HG03066 (cell line): ENCODE measurements around the gene STYXL2.

Experiments
- ATAC-seq: cut with Tn5 transposase; IDR thresholded peaks from one replicate; pipeline ENCODE4 v1.9.1; 2021; ENCODE audit warnings: low read depth; ENCODE audit not compliant: unreplicated experiment

STYXL2 gene

DNA sequence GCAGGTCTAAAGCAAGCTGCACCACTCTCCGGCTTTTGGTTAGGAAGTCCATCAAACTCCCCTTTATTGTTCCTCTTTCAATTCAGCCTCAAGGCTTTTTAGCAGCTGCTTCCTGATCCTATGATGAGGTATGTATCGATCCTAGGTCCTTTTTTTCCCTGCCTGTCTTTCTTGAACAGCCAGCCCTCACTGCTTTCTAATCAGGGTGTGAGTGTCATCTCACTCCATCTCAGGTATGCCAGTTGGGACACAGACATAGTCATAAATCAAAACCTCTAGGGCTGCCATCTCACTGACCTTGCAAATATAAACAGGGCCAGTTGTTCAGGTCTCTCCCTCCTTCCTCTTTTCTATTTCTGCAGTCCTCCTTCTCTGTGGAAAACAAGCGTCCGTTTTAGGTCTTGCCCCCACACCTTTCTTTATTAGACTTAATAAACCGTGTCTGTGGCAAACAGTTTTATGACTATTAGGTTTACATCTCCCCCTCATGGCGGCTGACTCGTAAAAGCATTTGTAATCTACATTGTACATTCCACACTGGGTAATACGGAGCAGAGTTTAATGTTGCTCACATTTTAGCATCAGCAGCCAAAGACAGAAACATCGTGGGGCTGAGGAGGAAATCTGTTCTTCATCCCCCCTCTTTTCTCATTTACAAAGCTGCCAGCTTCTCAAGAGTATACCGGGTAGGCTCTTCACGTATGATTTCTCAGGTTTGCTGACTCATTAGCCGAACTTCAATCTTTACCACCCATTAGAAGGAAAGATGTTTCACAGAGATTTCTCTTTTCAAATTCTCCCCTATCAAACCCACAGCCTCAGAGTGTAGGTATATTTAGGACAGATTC lies 11.6 kb downstream of the STYXL2 start:
- no peak for ATAC-seq

DNA sequence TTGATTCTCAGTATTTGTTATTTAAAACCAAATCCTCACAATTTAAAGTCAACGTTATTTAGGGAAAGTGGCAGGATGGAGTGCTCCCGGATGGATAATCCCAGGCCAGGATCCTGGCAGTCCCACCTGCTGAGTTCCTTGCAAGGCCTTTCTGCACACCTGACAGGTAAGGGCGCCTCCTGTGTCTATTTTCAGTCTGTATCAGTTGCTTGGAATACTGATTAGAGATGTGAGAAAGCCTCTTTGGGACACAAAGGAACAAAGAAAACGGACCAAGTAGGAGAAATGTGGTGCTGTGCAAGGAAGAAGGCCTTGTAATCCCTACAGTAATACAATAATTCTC lies 12.2 kb downstream of the STYXL2 start:
- no peak for ATAC-seq

DNA sequence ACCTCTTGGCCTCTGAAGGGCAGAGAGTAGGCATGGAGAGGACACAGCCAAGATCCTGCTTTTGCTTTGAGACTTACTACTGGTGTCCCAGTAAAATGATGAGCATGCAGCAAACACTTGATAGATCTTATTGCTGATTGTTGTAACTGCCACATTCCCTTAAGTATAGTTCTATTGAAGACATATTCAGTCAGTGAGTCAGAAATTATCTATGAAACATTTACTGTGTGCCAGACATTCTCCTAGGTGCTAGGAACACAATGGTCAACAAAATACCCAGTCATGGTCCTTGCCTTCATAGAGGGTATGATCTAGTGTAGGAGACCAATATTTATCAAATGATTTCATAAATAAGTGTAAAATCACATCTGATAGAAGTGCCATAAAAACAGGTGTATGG lies 13.6 kb downstream of the STYXL2 start:
- ATAC-seq: no peak

DNA sequence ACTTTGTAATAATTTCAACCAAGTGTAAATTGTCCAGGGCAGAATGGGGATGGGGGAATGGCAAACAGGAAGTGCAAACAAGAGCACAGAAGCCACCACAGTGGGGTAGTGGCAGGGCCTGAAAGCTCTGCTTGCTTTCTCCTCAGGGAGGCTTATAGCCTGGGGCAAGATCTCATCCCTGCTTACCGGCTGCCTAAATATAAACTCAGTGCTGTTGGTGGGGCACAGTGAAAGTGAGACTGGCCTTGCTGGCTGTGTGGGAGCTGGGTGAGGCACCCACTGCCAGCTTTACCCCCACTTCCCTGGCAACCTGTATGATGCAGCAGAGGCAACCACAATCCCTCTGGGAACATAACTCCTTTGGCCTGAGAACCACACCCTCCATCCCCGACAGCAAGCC lies 15.2 kb downstream of the STYXL2 start:
- no peak for ATAC-seq

DNA sequence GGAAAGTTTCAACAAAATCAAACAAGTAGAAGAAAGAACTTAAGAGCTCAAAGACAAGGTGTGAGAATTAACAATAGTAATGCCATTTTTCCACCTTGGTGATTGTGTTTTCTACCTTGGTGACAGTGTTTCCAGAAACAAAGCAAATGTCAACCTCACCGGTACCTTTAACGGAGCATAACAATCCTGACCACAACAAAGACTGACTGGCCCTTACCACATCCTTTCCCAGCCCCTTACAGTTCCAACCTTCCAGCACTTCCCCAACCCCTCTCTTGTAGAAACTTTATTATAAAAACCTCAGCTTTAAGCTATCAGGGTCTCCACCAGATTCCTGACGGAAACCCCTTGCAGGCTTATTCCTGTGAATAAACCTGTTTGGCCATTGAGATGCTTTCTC lies 16.7 kb downstream of the STYXL2 start:
- no peak for ATAC-seq

DNA sequence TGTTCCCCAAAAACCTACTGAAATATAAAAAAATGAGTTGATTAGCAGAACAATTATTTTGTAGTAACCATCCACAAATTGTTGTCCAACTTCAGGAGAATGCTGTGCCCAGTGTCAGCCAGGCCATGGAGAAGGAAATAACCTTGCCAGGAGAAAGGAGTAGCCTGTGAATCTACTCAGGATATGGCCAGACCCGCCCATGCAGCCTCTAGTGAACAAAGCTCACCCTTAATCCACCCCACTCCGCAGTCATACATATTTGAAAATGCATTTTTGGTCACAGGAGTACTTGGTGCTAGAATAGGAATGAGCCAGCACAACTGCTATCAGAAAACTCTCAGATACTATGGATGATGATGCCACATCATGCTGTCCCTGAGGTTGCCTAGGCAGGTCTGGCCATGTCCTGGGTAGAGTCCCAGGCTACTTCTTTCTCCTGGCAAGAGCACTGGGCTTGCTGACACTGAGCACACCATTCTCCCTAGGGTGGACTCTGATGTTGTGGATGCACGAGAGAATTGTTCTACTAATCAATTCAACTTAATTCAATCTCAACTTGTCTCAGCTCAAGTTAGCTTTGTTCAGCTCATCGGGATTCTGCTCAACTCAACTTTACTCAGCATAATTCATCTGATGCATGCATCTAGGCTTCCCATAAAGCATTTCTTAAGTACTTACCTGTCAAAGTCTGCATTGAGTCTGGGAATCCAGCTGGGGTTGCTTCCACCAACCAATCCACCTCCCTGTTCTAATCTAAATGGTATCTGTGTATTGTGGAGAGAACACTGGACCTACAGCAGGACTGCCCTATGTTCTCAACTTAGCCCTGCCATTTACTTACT lies 18.2 kb downstream of the STYXL2 start:
- no peak for ATAC-seq

DNA sequence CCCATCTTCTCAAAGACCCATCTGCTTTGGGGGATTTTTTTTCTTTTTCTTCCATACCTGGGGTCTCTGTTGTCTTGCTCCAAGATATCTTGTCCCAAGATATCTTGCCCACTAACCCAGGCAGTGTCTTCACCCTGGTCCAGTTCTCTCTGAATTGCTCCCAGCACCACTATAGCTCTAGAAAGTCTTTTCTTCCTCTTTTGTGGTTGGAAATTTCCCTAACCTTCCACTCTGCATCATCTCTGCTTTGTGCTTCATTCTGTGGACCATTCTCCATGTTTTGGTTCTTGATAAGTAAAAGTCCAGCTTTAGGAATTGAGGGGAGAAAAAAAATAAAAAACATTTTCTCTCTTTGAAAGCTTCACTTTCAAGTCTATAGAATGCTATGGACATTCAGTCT lies 20.9 kb downstream of the STYXL2 start:
- ATAC-seq: no peak

DNA sequence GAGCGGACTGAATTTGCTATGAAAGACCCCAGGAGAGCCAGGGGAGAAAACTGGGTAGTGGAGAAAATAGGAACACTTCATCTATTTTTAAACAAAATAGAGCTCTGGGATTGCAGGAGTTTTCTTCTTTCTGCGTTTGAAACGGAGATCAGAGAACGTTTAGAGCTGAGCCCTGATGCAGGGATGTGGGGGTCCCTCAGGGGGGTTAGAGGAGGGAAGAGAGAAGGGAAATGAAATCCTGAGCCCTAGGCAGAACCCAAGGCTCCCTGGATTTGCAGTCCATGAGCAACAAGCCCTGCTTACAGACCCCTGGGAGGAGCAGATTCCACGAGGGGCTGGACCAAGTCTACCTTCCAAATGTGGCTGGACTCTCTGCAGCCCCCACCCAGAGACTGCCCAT lies 21.8 kb downstream of the STYXL2 start:
- no peak for ATAC-seq

DNA sequence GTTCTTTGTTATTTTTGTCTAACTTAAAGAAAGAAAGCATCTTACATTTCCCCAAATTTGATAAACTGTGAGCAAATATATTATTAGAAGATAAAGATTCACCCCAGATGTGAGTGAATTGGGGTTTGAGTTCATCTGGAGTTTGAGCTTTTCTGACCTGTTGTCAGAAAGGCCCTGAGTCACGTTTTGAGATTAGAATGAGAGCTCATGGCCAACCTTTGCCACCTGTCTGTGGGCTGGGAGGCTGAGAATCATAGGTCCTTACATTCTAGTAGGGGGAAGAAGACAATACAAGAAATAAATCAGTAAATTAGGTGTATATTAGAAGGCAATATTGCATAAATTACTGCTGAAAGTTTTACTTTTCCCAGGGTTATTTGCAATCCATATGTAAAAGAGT lies 22.3 kb downstream of the STYXL2 start:
- no peak for ATAC-seq

DNA sequence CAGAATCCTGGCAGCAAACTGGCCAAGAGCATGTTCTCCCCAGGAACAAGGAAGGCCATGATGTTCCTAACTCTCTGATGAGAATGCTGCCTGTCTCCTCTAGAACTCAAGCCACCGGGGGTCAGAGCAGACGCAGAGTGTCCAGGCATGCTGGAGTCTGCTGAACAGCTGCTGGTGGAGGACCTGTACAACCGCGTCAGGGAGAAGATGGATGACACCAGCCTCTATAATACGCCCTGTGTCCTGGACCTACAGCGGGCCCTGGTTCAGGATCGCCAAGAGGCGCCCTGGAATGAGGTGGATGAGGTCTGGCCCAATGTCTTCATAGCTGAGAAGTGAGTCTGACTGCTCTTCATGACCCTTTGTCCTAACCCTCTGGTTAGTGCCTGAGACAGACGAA lies 23.4 kb downstream of the STYXL2 start:
- no peak for ATAC-seq

DNA sequence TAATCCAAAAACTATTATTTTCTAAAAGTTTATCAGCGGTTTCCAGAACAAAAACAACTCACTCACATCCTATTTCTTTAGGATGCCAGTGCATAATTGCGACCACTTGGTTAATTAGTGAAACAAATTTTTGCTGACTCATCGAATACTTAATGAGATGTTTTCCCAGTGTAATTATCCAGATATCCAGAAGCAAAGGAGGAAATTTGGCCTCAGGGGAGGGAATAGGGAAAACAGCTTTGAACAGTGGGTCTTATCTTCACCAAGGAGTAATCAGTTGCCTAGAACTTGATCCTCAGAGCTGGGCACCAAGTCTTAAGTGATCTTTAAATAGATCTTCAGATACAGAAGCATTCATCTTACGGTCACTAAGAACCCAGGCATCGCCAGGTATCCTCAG lies 24.3 kb downstream of the STYXL2 start:
- no peak for ATAC-seq

DNA sequence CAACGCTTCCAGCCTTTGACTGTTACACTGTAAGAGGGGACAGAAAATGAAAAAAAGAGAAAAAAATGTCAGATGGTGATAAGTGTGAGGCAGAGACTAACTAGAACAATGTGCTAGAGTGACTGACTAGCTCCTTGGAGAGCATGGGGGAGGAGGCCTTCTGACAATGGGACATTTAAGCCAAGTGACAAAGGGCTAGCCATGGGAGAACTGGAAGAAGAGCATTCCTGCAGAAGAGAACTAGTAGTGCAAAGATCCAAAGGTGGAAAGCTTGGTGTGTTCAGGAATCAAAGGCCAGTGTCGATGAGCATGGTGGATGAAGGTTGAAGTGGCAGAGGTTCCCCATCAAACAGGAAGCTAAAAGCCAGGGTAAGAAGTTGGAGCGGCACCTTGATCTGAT lies 25.8 kb downstream of the STYXL2 start:
- ATAC-seq: no peak

DNA sequence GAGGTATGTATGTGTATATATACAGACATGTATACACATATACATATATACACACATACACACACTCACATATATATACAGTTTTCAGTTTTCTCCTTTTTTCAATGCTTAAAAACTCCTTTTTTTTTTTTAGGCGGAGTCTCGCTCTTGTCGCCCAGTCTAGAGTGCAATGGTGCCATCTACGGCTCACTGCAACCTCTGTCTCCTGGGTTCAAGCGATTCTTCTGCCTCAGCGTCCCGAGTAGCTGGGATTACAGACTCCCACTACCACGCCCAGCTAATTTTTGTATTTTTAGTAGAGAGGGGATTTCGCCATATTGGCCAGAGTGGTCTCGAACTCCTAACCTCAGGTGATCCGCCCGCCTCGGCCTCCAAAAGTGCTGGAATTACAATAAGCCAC lies 27.0 kb downstream of the STYXL2 start:
- no peak for ATAC-seq

DNA sequence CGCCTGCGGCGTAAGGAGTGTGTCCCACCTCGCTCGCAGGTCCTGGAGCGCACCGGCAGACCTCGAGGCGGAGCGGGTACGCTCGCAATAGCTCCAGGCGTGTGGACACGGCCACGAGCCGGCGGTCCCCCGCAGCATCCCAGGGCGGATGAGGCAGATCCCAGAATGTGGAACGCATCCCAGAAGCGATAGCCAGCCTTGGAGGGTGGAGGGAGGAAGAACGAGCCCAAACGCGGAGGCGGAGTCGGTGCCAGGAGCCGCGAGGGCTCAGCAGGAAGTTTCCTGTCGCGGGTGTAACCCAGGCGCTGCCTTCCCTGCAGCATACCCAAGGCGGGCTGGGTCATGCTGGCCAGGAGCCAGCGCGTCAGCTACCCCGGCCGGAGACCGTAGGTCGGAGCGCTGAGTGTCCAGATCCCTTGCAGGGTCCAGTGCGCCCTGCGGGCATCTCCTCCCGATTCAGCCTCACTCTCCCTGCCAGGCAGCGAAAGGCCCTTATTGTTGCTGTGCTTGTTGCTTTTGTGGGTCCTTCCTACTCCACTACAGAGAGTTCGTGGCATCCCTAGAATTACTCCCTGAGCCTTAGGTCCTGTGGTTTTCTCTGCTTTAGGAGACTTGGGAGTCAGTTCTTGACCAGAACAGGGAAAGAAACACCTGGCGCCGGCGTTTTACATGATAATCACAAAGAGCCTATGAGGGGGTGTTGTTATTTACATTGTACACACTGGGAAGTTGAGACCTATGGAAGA lies 27.7 kb downstream of the STYXL2 start:
- ATAC-seq: no peak

DNA sequence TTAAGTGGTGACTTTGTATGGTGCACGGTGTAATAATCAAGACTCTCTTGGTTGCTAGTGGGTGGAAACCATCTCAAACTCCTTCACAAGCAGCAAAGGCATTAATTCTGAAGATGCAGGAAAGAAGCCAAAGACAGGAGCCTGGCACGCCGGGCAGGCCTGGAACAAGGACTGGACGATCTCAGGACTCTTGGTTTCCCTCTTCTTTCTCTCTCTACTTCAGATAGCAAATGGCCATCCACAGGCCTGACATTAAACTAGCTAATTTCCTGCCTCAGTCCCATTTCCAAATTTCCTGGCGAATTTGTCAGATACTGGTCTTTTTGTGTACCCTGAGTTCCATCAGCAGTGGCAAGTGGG lies 28.2 kb downstream of the STYXL2 start:
- ATAC-seq: no peak

DNA sequence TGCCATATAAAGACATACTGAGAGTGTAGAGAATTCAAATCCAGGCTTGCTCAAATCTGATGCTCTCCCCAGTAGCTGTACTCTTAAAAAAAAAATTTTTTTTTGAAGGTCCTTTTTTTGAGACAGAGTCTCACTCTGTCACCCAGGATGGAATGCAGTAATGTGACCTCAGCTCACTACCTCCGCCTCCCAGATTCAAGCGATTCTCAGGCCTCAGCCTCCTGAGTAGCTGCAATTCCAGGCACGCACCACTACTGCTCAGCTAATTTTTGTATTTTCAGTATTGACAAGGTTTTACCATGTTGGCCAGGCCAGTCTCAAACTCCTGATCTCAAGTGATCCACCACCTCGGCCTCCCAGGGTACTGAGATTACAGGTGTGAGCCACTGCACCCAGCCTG lies 28.7 kb downstream of the STYXL2 start:
- no peak for ATAC-seq

DNA sequence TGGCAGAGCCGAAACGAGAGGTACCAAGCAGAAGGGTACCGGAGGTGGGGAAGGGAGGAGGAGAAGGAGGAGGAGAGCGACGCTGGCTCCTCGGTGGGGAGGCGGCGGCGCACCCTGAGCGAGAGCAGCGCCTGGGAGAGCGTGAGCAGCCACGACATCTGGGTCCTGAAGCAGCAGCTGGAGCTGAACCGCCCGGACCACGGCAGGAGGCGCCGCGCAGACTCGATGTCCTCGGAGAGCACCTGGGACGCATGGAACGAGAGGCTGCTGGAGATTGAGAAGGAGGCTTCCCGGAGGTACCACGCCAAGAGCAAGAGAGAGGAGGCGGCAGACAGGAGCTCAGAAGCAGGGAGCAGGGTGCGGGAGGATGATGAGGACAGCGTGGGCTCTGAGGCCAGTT lies 32.4 kb downstream of the STYXL2 start:
- no peak for ATAC-seq

DNA sequence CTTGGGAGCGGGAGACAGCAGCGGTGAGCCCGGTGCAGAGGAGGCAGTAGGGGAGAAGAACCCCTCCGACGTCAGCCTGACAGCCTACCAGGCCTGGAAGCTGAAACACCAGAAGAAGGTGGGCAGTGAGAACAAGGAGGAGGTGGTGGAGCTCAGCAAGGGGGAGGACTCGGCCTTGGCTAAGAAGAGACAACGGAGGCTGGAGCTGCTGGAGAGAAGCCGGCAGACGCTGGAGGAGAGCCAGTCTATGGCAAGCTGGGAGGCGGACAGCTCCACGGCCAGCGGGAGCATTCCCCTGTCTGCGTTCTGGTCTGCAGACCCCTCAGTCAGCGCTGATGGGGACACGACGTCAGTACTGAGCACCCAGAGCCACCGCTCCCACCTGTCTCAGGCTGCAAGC lies 32.9 kb downstream of the STYXL2 start:
- no peak for ATAC-seq

DNA sequence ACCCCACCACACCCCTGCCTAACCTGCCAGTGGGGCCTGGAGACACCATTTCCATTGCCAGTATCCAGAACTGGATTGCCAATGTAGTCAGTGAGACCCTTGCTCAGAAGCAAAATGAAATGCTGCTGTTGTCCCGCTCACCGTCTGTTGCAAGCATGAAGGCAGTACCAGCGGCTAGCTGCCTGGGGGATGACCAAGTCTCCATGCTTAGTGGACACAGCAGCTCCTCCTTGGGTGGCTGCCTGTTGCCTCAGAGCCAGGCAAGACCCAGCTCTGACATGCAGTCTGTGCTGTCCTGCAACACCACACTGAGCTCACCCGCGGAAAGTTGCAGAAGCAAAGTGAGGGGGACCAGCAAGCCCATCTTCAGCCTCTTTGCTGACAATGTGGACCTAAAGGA lies 33.4 kb downstream of the STYXL2 start:
- ATAC-seq: no peak

DNA sequence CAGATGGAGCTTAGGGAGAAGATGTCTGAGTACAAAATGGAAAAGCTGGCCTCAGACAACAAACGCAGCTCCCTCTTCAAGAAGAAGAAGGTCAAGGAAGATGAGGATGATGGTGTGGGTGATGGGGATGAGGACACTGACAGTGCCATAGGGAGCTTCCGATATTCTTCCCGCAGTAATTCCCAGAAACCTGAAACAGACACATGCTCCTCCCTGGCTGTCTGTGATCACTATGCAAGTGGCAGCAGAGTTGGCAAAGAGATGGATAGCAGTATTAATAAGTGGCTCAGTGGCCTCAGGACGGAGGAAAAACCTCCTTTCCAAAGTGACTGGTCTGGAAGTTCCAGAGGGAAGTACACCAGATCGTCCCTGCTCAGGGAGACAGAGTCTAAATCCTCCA lies 33.8 kb downstream of the STYXL2 start:
- no peak for ATAC-seq
